GM12801 (cell line): Measurements from ENCODE around the gene CEP170B.

Experiments
- CTCF ChIP-seq: IDR thresholded peaks from one replicate; pipeline ENCODE4 v1.5.1; 2011; ENCODE audit warnings: control low read depth; ENCODE audit not compliant: insufficient read length; ENCODE audit errors: extremely low read depth

Gene CEP170B

GRCh38 chr14:104865081-104865630, at the start of gene CEP170B:
CEP170B (plus strand) TSS chr14:104865268; CDS start chr14:104868451, 3,183 bp downstream.
- TF ChIP-seq CTCF = no peak

GRCh38 chr14:104816616-104816884, 48.5 kb upstream of the CEP170B start:
- no peak for TF ChIP-seq CTCF

- no peak for TF ChIP-seq CTCF
Observed at GRCh38 chr14:104817930-104818713, 46.9 kb upstream of the CEP170B start.

- TF ChIP-seq CTCF = no peak
Observed at GRCh38 chr14:104818714-104819161, 46.3 kb upstream of the CEP170B start.

GRCh38 chr14:104819361-104819781, 45.7 kb upstream of the CEP170B start:
- no peak for TF ChIP-seq CTCF

- TF ChIP-seq CTCF = no peak
Observed at GRCh38 chr14:104820669-104821228, 44.3 kb upstream of the CEP170B start.

GRCh38 chr14:104821229-104821945, 43.7 kb upstream of the CEP170B start:
- TF ChIP-seq CTCF = no peak
